GM21786 (cell line): ENCODE results near the gene SLC25A22.

ENCODE experiments used
- ATAC-seq: cut with Tn5 transposase; IDR thresholded peaks from one replicate; pipeline ENCODE4 v1.9.1; 2021; ENCODE audit not compliant: unreplicated experiment

SLC25A22 gene

DNA sequence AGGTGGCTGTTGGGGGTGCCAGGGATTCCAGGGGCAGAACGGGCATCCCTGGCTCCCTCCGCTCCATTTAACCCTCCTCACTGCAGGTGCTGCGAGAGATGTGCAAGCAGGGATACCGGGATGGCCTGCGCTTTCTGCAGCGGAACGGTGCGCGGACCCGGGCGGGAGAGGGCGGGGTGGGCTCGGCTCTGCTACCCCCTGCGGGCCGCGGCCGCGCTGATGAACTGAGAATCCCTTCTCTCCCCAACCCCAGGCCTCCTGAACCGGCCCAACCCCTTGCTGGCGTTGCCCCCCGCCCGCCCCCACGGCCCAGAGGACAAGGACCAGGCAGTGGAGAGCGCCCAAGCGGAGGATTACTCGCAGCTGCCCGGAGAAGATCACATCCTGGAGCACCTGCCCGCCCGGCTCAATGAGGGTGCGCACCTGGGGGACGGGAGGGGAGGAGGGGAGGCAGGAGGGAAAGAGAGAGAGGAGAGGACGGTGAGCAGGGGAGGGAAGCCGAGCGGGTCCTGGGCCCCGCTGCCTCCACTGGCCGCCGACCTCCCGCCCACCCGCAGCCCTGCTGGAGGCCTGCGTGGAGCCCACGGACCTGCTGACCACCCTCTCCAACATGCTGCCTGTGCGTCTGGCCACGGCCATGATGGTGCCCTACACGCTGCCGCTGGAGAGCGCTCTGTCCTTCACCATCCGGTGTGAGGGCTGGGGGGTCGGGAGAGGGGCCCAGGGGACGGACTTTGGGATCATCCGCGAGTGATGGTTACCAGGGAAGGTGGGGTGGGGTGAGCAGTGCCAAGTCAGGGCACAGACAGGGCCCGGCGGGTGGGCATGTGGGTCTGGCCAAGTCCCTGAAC is 25.6 kb upstream of the SLC25A22 start:
- ATAC-seq, result no peak

DNA sequence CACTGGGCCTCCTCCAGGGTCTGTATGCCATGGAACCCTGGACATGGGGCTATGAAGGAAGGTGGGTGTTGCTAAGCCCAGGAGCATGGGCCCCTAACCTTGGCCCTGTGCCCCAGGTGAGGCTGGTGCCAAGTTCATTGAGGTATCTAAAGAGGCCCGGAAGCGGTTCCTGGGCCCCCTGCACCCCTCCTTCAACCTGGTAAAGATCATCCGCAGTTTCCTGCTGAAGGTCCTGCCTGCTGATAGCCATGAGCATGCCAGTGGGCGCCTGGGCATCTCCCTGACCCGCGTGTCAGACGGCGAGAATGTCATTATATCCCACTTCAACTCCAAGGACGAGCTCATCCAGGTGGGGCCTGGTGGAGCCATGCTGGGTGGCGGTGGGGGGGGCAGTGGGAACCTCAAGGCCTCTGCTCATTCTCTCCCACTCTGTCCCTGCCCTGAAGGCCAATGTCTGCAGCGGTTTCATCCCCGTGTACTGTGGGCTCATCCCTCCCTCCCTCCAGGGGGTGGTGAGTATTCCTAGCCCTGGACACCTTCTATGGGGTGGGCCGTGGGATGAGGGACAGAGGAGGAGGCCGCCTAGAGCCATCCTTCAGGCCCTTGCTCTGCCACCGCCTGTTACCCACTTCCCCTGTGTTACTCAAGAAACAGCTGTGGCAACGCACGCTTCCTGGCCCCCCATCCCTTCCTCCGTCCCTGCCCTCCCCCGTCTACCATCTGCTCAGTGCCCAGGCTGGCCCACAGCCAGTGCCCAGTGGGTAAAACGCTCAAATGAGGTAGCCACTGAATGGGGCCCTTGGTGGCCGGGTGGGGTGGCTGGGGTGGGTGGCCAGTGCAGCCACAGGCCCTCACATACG is 23.7 kb upstream of the SLC25A22 start:
- no peak for ATAC-seq

DNA sequence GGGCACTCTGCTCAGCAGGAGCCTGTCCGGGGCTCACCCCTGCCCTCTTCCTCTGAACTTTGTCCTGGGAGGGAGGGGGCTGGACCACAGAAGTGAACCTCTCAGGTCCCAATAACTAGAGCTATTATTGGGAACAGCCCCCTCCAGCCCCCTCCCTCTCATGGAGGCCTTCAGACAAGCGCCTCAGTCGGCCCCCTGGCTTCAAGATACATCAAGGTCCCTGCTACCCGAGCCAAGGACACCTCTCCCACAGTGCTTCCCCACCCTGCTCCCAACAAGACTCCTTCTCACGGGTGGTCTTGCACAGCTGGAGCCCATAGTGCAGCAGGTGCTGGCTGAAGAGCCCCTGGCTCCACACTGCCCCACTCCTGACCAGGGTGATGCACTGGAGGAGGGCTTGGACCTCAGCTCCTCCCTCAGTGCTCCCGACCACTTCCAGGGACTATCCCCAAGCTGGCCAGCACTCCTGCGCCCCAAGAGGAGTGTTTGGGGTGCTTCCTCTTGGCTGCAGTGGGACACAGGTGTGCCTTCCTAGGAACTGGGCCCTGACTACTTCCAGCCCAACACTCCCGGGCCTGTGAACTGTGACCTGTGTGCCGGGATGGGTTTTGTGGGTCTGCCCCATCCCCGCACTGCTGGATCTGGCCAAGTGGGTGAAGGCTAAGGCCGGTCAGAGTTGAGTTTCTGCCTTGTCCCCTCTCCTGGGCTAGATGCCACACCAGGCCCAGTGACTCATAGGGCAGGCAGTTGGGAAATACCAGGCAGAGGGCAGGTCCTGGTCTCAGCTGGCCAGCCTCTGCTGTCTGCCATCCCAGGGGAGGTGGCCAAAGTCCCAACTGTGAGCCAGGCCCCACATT is 22.8 kb upstream of the SLC25A22 start:
- no peak for ATAC-seq

DNA sequence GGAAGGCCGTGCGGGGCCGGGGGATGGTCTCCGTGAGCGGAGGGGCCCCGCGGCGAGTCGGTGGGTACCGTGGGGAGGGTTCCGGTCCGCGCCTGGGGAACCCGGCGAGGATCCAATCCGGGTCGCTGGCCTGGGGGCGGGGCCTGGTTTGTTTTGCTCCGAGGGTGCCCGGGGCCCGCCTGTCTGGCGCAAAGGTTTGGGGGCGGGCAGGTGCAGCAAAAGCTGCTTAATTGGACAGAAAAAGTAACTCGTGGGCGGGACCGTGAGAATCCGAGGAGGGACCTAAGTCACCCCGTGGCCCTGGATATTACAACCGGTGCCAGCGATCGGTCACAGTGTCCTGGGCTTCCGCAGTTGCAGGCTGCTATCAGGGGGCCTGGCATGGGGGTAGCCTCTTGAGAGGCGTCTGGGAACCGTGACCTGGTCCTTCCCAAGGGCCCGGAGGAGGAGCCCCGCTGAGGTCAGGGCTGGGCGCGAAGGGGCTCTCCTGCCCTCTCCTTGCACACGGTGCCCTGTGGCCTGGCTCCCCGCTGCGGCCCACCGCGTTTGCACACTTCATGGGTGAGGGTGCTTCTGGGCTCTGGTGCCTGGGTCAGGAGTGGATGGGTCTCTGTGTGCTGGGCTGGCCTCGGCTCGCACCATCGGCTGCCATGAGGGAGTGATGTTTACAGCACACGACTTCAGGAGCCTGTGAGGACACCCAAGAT is 22.0 kb upstream of the SLC25A22 start:
- ATAC-seq, result peak; percentile 69

DNA sequence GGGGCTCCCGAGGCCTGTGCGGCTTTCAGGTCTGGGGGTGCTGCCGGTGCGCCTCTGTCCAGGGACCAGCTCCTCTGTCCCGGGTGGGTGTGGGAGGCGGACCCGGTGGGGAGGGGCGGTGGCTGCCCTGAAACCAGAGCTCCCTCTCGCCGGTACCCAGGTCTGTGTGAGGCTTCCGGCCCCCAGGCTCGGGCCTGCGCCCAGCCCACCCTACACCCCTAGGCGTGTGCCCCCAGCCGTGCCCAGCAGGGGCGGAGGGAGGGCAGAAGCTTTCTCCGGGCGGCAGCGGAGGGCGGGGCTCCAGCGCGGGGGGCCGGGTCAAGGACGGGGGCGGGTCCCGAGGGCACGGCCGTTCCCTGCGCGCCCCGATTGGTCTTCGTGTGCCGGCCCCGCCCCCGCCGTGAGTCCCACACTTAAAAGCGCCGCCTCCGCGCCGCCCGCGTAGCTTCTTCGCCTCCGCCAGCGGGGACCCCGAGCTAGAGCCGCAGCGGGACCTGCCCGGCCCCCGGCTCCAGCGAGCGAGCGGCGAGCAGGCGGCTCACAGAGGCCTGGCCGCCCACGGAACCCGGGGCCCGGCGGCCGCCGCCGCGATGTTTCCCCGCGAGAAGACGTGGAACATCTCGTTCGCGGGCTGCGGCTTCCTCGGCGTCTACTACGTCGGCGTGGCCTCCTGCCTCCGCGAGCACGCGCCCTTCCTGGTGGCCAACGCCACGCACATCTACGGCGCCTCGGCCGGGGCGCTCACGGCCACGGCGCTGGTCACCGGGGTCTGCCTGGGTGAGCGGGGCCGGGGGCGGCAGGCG is 21.2 kb upstream of the SLC25A22 start:
- peak; percentile 56 for ATAC-seq

DNA sequence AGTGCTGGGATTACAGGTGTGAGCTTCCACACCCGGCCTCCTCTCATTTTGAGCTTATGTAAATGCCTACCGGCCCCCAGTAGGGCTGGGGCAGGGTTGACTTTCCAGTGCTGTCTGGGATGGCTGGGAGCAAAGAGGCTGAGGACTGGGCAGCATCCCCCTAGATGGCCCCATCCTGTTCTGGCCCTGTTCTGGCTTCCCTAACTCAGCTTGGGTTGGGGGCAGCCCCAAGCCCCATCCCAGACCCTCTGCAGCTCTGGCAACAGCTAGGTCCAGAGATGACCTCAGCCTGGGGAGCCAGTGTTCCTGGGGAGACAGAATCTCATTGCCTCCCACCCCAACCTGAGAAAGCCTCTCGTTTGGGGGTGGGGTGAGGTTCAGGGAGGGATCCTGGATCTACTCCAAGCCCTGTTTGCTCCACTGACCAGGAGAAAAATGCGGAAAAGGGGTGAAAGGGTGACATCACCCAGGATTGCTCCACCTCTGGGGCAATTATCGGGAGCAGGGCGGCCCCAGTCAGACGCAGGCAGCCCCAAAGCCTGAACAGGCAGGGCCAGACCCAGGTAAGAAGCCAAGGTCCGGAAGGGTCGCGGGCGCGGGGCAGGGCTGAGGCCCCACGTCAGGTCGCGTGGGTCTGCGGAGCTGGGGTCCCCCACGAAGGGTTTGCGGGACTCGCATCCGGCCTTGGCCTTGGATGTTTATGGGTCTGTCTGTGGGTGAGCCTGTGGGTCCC is 20.5 kb upstream of the SLC25A22 start, which contains the start of gene PNPLA2:
TSS of gene PNPLA2 (plus strand) at position 519 of the 733 bp plus-strand sequence. CDS start 805 bp downstream, outside the sequence.
- ATAC-seq, result no peak

DNA sequence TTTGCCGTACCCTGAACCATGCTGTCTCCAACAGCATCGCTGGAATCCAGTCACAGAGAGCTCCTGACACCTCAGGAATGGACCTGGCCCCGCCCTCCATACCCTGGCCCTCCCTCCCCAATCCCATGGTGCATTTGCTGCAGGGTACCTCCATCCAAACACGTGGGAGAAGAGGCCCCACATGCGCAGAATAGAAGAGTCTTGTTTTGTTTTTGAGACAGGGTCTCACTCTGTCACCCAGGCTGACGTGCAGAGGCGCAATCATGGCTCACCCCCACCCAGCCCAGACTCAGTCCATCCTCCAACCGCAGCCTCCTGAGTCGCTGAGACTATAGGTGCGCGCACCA is 18.3 kb upstream of the SLC25A22 start:
- ATAC-seq, result no peak

DNA sequence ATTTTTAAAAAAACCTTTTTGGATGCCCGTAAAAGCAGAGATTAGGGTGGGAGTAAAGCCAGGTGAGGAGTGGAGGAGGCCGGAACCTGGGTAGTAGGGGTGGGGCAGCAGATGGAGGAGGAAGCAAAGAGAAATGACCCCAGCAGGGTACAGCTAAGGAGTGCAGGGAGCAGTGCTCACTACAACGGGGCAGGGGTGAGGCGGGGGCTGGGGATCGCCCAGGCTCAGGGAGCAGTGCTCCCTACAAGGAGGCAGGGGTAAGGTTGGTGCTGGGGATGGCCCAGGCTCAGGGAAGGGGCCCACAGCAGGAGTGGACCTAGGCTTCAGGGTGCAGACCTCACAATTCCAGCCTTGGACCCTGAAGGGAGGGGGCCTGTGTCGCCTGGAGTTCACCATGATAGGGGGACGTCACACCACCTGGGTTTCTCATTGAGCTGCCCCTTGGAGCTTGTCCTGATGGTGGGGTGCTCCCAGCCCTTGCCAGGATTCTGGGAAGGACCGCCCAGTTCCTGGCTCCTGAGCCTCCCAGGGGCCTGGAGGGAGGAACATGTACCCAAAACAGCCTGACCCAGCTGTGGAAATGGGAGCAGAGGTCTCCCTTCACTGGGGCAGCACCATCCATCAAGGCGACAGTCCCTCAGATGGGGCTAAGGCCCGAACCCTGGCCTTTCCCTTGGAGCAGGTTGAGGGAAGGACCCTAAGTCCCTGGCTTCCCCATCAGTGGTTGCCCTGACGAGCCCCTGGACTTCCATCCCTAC is 17.8 kb upstream of the SLC25A22 start:
- no peak for ATAC-seq

DNA sequence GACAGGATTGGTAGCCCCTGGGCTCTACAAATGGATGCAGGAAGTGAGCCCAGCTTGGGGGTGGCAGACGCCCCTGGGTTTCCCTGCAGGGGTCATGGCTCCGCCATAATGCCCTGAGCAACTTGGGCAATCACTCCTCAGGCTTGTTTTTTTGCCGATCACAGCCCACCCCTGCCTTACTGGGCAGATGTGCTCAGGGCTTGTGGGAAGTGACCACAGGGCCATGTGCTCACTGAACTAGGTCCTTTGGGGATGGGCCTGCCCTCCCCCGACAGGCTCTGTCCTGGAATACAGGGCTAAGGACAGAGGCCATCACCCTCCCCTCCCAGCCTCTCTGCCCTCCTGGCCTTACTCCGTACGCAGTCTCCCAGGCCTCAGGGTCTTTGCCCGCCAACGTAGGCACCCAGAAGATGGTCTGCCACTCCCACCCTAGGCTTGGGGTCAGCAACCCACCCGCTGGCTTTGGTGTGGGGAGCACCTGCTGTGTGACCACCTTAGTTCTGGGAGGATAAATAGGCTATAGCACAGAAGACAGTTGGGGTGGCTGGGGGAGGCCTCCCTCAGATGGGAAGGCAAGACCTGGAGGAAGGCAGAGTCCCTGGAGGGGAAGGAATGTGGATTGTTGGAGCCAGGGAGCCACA is 15.5 kb upstream of the SLC25A22 start:
- no peak for ATAC-seq

DNA sequence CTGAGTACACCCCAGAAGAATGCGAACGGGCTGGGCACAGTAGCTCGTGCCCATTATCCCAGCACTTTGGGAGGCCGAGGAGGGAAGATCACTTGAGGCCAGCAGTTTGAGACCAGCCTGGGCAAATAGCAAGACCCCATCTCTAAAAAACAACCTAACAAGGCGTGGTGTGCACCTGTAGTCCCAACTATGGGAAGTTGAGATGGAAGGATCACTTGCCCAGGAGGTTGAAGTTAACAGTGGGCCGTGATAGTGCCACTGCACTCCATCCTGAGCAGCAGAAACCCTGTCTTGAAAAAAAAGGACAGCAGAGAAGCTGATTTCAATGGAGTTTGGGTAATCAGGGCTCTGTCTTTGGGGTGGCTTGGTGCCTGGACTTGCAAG is 15.0 kb upstream of the SLC25A22 start:
- no peak for ATAC-seq

DNA sequence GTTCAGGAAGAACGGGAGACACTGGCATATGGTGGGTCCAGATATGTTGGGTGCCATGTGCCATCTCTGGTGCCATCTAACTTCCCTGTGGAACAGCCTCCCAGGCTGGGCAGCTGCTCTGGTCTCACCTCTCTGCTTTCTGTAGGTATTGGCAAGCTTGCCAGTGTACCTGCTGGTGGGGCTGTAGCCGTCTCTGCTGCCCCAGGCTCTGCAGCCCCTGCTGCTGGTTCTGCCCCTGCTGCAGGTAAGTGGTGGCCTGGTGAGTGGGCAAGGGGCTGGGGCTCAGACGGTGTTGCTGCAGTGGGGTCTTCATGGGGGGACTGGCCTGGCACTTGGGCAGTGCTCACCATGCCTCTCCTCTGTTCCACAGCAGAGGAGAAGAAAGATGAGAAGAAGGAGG is 14.3 kb upstream of the SLC25A22 start:
- ATAC-seq, result no peak

DNA sequence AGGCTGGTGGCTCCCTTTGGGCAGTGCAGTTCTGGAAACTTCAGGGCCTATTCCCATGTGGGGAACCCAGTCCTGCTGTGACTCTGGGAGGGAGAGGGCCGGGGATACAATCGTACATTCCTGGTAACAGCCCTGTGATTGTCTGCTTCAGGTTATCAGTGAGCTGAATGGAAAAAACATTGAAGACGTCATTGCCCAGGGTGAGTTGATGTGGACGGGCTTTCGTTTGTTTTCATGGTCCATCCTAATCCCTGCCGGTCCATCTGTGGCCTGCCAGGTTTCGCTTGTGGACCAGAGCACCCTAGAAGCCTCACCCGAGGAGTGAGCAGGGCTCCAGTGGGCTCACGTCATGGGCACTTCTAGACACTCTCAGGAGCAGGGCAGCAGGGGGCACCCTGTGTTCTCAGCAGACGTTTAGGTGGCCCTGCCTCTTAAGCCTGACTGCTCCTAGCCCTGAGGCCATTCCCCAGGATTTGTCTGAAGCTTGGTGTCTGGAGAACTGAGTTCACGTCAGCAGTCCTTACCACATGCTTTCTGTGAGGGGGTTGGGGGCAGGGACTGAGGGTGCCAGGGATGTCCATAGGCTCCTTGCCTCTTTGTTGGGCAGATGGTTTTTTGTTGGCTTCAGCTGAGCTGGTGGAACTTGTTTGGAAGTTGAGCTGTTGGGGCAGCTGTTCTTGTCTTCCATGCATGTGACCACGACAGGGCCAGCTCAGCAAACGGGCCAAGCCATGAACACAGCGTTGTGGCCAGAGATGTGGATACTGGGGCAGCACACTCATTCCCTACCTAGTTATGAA is 13.6 kb upstream of the SLC25A22 start:
- ATAC-seq, result no peak

DNA sequence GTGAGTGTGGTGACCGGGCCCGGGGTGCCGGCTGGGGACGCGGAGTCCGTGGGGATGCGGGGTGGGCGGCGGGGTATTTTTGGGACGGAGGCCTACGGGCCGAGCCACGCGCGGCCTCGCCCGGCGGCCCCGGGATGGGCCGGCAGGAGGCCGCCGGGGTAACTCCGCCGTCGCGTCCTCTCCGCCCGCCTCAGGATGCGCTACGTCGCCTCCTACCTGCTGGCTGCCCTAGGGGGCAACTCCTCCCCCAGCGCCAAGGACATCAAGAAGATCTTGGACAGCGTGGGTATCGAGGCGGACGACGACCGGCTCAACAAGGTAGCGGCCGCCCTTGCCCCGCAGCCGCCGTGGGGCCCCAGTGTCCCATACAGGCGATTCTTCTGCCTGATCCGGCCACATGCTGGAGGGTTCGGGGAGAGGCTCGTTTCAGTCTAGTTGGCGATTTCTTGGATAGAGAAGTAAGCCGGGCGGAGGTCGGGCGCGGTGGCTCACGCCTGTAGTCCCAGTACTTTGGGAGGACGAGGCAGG is 12.0 kb upstream of the SLC25A22 start:
- peak; percentile 6 for ATAC-seq

DNA sequence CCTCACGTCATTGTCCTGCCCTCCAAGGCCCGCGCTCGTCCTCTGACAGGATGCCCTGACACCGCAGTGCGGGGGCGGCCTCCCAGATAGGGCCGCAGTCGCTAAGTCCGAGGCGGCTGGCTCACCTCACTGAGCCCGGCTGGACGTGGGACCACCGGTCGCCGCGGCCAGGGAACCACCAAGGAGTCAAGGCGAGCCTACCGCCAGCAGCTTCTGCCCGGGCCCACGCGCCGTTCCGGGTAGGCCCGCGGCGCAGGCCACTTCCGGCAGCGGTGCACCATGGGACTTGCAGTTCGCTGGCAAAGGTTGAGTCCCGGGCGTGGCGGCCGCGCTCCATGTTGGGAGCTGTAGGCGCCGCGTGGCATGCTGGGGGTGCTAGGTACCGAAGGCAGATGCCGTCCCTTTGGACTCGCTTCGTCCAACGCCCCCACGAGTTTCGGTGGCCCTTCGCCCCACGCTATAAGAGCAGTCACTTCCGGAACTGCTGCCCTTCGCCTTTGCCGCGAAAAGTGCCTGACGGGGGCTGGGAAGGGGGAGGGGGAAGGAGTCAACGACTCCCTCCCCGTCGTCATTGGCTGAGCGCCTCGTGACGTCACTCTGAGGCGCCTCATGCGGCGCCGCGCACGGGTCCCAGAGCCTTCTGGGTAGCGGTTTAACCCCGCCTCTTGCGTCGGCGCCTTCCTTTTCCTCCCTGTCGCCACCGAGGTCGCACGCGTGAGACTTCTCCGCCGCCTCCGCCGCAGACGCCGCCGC is 11.4 kb upstream of the SLC25A22 start, which contains the start of gene RPLP2:
TSS of gene RPLP2 (plus strand) at position 681 of the 753 bp plus-strand sequence. CDS start 268 bp downstream, outside the sequence.
- peak; percentile 72 for ATAC-seq

DNA sequence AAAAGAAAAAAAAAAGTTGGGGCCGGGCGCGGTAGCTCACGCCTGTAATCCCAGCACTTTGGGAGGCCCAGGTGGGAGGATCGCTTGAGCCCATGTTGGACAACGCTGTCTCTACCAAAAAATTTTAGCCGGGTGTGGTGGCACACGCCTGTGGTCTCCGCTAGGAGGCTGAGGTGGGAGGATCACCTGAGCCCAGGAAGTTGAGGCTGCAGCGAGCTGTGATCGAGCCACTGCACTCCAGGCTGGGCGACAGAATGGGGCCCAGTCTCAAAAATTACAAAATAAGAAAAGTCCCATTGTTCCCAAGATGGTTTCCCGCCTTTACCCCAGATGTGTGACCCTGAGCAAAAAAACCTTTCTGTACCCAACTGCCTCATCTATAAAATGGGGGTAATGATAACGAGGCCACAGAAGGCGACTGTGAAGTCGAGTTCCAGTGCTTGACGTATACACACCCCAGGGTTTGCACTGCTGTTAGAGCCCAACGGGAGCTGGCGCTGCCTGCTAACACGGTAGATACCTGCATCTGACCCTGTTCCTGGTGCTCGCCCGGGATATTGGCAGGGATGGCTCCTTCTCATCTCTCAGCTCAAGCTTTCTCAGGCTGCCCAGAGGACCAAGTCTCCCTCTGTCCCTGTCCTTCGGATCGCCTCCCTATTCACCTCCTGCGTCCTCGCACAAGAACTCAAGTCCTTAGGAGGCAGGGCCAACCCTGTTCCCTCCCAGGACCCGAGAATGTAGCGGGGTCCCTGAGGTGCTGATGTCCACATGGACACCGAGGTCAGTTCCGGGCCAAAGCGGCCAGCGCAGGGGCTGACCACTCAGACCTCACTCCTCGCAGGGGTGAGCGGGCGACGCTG is 10.6 kb upstream of the SLC25A22 start:
- ATAC-seq, result no peak
